Hepatocyte (in vitro differentiated cells): Measurements from ENCODE around the gene BRIP1.

ENCODE experiments used
- EZH2 ChIP-seq: fragments of 200-600 bp; sonication (generic); IDR thresholded peaks from 2 replicates; pipeline ENCODE4 v1.6.1; 2016; ENCODE audit warnings: antibody characterized with exemption, mild to moderate bottlenecking, borderline replicate concordance
- TF ChIP-seq, protein P1 (sequence below): fragments of 200-600 bp; sonication (generic); IDR thresholded peaks from 2 replicates; pipeline ENCODE4 v1.5.1; 2016; ENCODE audit warnings: antibody characterized with exemption, mild to moderate bottlenecking; ENCODE audit not compliant: poor library complexity

DNA sequence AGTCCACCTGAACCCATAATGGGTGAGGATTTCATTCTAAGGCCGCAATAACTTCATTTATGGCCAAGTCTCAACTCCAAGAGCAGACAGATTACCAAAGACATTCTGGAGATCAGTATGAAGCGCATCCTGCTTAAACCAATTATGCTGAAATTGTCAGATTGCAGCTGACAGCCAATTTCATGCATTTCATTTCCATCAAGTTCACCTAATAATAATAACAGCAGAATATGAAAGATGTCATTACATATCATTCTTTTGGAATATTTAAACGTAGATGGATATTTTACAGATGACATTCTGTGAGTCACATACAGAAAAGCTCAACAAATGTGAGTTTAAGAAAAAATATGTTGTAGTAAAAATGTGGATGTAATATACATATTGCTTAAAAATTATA is 217.4 kb downstream of the BRIP1 start:
- TF ChIP-seq, protein P1, sequence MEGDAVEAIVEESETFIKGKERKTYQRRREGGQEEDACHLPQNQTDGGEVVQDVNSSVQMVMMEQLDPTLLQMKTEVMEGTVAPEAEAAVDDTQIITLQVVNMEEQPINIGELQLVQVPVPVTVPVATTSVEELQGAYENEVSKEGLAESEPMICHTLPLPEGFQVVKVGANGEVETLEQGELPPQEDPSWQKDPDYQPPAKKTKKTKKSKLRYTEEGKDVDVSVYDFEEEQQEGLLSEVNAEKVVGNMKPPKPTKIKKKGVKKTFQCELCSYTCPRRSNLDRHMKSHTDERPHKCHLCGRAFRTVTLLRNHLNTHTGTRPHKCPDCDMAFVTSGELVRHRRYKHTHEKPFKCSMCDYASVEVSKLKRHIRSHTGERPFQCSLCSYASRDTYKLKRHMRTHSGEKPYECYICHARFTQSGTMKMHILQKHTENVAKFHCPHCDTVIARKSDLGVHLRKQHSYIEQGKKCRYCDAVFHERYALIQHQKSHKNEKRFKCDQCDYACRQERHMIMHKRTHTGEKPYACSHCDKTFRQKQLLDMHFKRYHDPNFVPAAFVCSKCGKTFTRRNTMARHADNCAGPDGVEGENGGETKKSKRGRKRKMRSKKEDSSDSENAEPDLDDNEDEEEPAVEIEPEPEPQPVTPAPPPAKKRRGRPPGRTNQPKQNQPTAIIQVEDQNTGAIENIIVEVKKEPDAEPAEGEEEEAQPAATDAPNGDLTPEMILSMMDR = no peak
- no peak for TF ChIP-seq EZH2
